Hepatocyte (in vitro differentiated cells): ENCODE results near the gene TRMT1.

ENCODE experiments used
- CTCF ChIP-seq: fragments of 200-600 bp; sonication (generic); IDR thresholded peaks from 2 replicates; pipeline ENCODE4 v1.5.1; 2016; ENCODE audit warnings: antibody characterized with exemption, mild to moderate bottlenecking; ENCODE audit not compliant: poor library complexity
- EZH2phosphoT487 ChIP-seq: fragments of 200-600 bp; sonication (generic); IDR thresholded peaks from one replicate; pipeline ENCODE4 v1.6.1; 2018; ENCODE audit warnings: antibody characterized with exemption, mild to moderate bottlenecking, low read depth, moderate library complexity; ENCODE audit not compliant: unreplicated experiment, severe bottlenecking

- no peak for TF ChIP-seq CTCF
- TF ChIP-seq EZH2phosphoT487 = no peak
These were observed 18.9 kb downstream of the TRMT1 start for GRCh38 chr19:13097463-13098258.
